ENCODE data around the gene LRFN2.

GRCh38 chr6:40397287-40398033, 189.7 kb downstream of the LRFN2 start:
- TF ChIP-seq CTCF (IDR thresholded peaks at IDR 0.05; ENCODE audit: insufficient read depth, low read depth, low read length) (no peak), EZH2 (IDR thresholded peaks at IDR 0.05; ENCODE audit: insufficient read depth, low read length) (no peak)

Data from astrocyte (in vitro differentiated cells and primary cell).